Nephron (organoid): ENCODE results near the gene SLC6A17.

Experiments
- H3K27ac Mint-ChIP-seq, 3 experiments: 2 replicates each; pipeline ENCODE4 v1.8.0; 2020; ENCODE audit warnings: mixed read lengths in 3 of 3, mild to moderate bottlenecking in 2 of 3, moderate library complexity in 1 of 3
- H3K27me3 Mint-ChIP-seq: 2 replicates; pipeline ENCODE4 v1.8.0; 2021; ENCODE audit warnings: low read depth, mild to moderate bottlenecking, moderate library complexity, mixed read lengths
- H3K36me3 Mint-ChIP-seq: 2 replicates; pipeline ENCODE4 v1.8.0; 2020; ENCODE audit warnings: low read depth, mixed read lengths
- H3K4me1 Mint-ChIP-seq: 2 replicates; pipeline ENCODE4 v1.8.0; 2020; ENCODE audit warnings: mixed read lengths
- H3K4me3 Mint-ChIP-seq, 3 experiments: 2 replicates each; pipeline ENCODE4 v1.8.0; 2020; ENCODE audit warnings: mild to moderate bottlenecking in 3 of 3, mixed read lengths in 3 of 3, moderate library complexity in 2 of 3
- H3K9me3 Mint-ChIP-seq: 2 replicates; pipeline ENCODE4 v1.8.0; 2020; ENCODE audit warnings: mixed read lengths
- CTCF ChIP-seq, 3 experiments: fragments of 200-600 bp; sonication (generic); IDR thresholded peaks; one replicate each; pipeline ENCODE4 v1.5.0; 2021; ENCODE audit warnings: antibody characterized with exemption in 3 of 3; ENCODE audit not compliant: unreplicated experiment in 3 of 3

The SLC6A17 gene

GRCh38 chr1:110248746-110249145 is 98.5 kb downstream of the SLC6A17 start:
- TF ChIP-seq CTCF (IDR thresholded peaks at IDR 0.05; ENCODE audit: unreplicated experiment in 3 of 3): no peak
- Mint-ChIP-seq H3K4me3 (no peak overlapping the region), H3K27me3 (peaks cover 13% of the 10 kb centered on the region), H3K27ac (peak overlapping the region in 1 of 3 experiments; percentile 71), H3K9me3 (no peaks in the 10 kb centered on the region), H3K4me1 (peaks cover 55% of the 10 kb centered on the region), H3K36me3 (no peaks in the 10 kb centered on the region)

- Mint-ChIP-seq H3K4me3 (no peak overlapping the region), H3K27me3 (peaks cover 14% of the 10 kb centered on the region), H3K36me3 (no peaks in the 10 kb centered on the region), H3K27ac (no peak overlapping the region), H3K9me3 (no peaks in the 10 kb centered on the region), H3K4me1 (peaks cover 52% of the 10 kb centered on the region)
- no peak for TF ChIP-seq CTCF (IDR thresholded peaks at IDR 0.05; ENCODE audit: unreplicated experiment in 3 of 3)
Measured at GRCh38 chr1:110249256-110249655, 99.0 kb downstream of the SLC6A17 start.

- Mint-ChIP-seq H3K9me3 (no peaks in the 10 kb centered on the region), H3K36me3 (no peaks in the 10 kb centered on the region), H3K4me3 (no peak overlapping the region), H3K27me3 (peaks cover 22% of the 10 kb centered on the region), H3K4me1 (peaks cover 47% of the 10 kb centered on the region), H3K27ac (no peak overlapping the region)
- TF ChIP-seq CTCF (IDR thresholded peaks at IDR 0.05; ENCODE audit: unreplicated experiment in 3 of 3): no peak
Measured at GRCh38 chr1:110250008-110250407, 99.7 kb downstream of the SLC6A17 start.

- TF ChIP-seq CTCF (IDR thresholded peaks at IDR 0.05; ENCODE audit: unreplicated experiment in 3 of 3): no peak
- H3K4me1 Mint-ChIP-seq: peaks cover 40% of the 10 kb centered on the region
- H3K27me3 Mint-ChIP-seq: peaks cover 21% of the 10 kb centered on the region
- H3K9me3 Mint-ChIP-seq: no peaks in the 10 kb centered on the region
- no peak overlapping the region for H3K27ac Mint-ChIP-seq
- no peak overlapping the region for H3K4me3 Mint-ChIP-seq
- H3K36me3 Mint-ChIP-seq: no peaks in the 10 kb centered on the region
Measured at GRCh38 chr1:110250749-110251148, 100.5 kb downstream of the SLC6A17 start.
